Cortex of kidney (tissue), 1 donor: ENCODE measurements around the gene RPUSD1.
"Not testable (repeated sequence)": the region's sequence is repeated elsewhere in the genome, so short reads cannot be mapped to it uniquely, and the experiment has no call there.

Experiments
- DNase-seq: peaks from one replicate; lab custom pipeline; 2025; lab: John Stamatoyannopoulos, UW

The RPUSD1 gene

DNA sequence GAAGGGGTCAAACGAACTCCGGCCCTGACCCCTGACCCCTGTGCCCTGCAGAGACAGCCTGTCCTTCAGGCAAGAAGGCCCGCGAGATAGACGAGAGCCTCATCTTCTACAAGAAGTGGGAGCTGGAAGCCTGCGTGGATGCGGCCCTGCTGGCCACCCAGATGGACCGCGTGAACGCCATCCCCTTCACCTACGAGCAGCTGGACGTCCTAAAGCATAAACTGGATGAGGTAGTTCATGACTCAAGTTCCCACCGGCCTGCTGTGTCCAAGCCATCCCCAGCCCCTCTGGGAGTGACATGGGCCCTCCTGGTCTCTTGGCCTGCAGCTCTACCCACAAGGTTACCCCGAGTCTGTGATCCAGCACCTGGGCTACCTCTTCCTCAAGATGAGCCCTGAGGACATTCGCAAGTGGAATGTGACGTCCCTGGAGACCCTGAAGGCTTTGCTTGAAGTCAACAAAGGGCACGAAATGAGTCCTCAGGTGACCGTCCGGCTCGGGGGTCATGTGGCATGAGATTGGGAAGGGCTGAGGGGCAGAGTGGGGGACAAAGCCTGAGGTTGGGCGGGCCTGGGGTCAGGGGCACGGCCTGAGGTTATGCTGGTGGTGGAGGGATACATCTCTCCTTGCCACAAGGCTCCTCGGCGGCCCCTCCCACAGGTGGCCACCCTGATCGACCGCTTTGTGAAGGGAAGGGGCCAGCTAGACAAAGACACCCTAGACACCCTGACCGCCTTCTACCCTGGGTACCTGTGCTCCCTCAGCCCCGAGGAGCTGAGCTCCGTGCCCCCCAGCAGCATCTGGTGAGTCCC, 22.0 kb downstream of the RPUSD1 start:
- DNase-seq, result no peak

GRCh38 chr16:765488-765865, 22.7 kb downstream of the RPUSD1 start:
- DNase-seq, result no peak

GRCh38 chr16:764848-765487, 23.2 kb downstream of the RPUSD1 start:
- DNase-seq, result no peak

DNA sequence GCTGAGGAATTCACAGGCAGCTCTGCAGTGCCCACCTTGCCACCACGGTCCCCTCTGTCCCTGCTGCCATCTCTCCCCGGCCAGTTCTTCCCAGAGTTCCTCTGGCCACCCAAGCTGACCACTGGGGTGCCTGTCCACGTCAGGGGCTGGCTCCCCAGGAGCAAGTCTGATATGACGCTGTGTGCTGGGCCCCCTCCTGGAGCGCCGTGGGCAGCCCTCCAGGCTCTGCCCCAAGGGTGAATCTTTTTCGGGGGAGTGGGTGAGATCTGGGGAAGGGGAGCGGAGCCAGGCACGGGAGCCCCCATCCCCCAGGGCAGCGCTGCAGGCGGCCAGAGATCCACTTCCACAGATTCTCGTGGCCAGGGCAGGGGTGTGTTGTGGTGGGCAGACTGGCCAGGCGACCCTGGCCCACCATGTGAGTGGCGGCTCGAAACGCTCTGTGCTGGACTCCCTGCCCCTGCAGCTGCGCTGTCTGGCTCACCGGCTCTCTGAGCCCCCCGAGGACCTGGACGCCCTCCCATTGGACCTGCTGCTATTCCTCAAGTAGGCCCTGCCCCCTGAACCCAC, 23.9 kb downstream of the RPUSD1 start:
- DNase-seq, result no peak

DNA sequence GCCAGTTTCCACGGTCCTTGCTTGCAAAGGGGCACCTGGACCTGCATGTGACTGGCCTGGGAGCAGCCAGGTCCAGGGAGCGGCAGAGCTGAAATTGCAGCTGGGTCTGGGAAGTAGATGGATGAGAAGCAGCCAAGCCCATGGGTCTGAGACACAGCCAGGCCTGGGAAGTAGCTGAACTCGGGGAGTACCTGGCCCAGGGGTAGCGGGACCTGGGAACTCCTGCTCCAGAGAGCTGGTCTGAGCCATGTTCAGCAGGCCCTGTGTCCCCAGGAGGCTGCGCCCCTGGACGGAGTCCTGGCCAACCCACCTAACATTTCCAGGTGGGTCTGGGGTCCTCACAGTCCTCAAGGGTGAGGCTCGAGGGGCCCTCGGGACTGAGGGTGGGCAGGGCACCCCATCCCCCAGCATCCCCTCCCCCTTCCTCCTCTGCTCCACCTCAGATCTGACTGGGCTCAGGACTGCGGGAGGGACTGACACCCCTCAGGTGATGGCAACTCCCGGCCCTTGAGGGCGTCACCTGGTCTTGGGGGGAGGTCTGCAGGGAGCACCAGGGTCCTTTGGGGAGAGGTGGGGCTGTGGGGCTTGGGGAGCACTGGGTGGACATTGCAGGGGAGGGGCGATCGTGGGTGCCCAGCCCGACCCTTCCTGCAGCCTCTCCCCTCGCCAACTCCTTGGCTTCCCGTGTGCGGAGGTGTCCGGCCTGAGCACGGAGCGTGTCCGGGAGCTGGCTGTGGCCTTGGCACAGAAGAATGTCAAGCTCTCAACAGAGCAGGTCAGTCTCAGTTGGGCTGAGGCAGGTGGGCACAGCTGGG, 24.6 kb downstream of the RPUSD1 start:
- DNase-seq, result no peak

DNA sequence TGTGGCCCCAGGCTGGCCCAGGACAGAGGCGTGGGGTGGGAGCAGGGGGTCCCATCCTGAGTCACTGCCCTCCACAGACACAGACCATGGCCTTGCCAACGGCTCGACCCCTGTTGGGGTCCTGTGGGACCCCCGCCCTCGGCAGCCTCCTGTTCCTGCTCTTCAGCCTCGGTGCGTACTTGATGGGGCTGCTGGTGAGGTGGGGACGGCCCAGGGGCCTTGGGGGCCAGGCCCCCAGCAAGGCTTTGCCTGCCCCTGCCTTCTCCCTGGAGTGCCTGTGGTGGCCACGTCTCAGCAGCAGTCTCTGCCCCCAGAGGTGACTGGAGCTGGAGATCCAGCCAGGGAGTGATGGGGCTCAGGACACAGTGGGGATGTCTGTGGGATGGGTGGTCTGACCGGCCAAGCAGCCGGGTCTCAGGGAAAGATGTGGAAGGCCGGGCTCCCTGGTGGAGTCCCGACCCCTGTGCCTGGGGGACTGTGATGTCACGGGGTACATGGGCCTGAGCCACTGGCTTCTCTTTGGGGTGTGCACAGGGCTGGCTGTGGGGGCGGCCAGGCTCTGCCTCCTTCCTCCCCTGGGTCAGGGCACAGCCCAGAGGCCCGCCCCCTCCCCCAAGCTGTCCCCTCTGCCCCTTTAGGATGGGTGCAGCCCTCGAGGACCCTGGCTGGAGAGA, 25.4 kb downstream of the RPUSD1 start:
- DNase-seq, result no peak

- DNase-seq, result no peak
Observed at GRCh38 chr16:761625-762513, 26.3 kb downstream of the RPUSD1 start.

GRCh38 chr16:760545-761343, 27.4 kb downstream of the RPUSD1 start, which contains the start of gene MSLN:
Gene MSLN (plus strand): TSS chr16:760734. CDS start chr16:762681, 1,947 bp downstream.
- DNase-seq, result no peak

- DNase-seq, result no peak
Observed at GRCh38 chr16:760065-760464, 28.1 kb downstream of the RPUSD1 start.

DNA sequence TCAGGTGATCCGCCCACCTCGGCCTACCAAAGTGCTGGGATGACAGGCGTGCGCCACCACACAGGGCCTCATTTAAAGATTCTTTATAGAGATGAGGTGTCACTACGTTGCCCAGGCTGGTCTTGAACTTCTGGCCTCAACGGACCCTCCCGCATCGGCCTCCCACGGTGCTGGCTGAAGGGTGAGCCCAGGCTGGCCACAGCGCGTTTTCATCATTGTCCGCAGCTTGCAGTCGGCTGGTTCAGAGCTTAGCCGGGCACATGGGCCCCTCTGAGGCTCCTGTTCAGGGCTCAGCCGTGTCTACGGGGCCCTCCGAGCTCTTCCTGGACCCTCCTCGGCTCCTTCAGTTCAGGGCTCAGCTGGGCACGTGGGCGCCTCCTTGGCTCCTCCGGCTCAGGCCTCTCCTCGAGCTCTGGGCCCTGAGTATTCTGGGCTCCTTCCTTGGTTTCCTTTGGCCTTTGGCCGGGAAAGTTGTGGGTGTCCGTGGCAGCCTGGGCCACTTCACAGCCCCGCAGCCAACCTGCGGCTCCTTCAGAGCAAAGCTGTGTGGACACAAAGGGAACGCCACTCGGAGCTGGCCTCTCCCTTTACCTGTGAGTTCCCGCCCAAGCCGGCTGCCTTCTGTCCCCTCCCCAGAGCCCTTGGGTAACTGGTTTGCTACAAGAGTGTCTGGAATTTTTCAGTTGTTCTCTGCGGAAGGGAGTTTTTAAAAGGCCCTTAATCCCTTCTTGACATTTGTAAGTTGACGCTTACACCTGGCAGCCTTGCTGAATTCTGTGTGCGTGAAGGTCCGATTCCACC, 28.9 kb downstream of the RPUSD1 start:
- DNase-seq, result no peak

GRCh38 chr16:756428-756827, 31.8 kb downstream of the RPUSD1 start:
- DNase-seq, result no peak

DNA sequence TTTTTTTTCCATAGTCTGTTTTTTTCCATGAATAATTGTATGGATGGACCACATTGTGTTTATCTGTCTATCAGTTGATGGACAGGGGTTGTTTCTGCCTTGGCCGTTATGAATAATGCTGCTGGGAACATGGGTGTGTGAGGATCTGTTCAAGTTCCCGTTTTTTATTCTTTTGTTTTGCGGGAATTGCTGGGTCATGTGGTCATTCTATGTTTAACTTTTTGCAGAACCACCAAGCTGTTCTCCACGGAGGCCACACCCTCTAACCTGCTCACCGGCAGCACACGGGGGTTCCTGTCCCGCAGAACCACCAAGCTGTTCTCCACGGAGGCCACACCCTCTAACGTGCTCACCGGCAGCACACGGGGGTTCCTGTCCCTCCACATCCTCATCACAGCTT, 33.5 kb downstream of the RPUSD1 start:
- no peak for DNase-seq

DNA sequence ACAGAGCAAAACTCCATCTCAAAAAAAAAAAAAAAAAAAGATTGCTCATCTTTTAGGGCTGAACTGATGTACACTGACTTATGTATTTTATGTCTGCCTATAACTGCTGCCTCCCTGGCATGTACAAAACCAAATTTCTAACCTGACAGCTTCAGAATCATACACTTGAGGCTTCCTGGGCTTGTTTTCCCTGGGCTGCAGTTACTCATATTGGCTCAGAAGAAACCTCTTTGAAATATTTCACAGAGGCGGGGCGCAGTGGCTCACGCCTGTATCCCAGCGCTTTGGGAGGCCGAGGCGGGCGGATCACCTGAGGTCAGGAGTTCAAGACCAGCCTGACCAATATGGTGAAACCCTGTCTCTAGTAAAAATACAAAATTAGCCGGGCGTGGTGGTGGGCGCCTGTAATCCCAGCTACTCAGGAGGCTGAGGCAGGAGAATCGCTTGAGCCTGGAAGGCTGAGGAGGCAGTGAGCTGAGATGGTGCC, 34.0 kb downstream of the RPUSD1 start:
- DNase-seq, result not testable (repeated sequence)

- no peak for DNase-seq
Observed at GRCh38 chr16:752007-752312, 36.2 kb downstream of the RPUSD1 start.

GRCh38 chr16:751152-752006, 36.8 kb downstream of the RPUSD1 start:
- DNase-seq, result no peak

GRCh38 chr16:750485-750884, 37.7 kb downstream of the RPUSD1 start:
- DNase-seq, result no peak

- DNase-seq, result no peak
Observed at GRCh38 chr16:749010-749409, 39.2 kb downstream of the RPUSD1 start.
